DND-41 (cell line): ENCODE measurements around the gene ANKRD55.

Experiments
- ATAC-seq: fragments of 200-7000 bp; cut with Tn5 transposase; 3 replicates; pipeline ENCODE4 v1.9.1; 2021; ENCODE audit warnings: low read depth; ENCODE audit not compliant: insufficient read depth
- DNase-seq: peaks from one replicate; pipeline ENCODE4 v3.0.0-alpha.2; 2020
- H2AFZ ChIP-seq: 2 replicates; pipeline ENCODE4 v1.6.0; 2012; ENCODE audit warnings: low read depth, low read length
- H3K27ac ChIP-seq: 2 replicates; pipeline ENCODE4 v1.5.1; 2012; ENCODE audit warnings: low read length, inconsistent platforms
- H3K27me3 ChIP-seq: fragments of 200-600 bp; sonication (generic); 2 replicates; pipeline ENCODE4 v1.6.0; 2012; ENCODE audit warnings: low read length, mild to moderate bottlenecking, inconsistent platforms; ENCODE audit not compliant: insufficient read depth, poor library complexity
- H3K36me3 ChIP-seq: 2 replicates; pipeline ENCODE4 v1.5.1; 2012; ENCODE audit warnings: low read length, inconsistent platforms; ENCODE audit not compliant: insufficient read depth
- H3K4me1 ChIP-seq: 2 replicates; pipeline ENCODE4 v1.5.1; 2012; ENCODE audit warnings: mild to moderate bottlenecking, low read length; ENCODE audit not compliant: insufficient read depth
- H3K4me2 ChIP-seq: 2 replicates; pipeline ENCODE4 v1.6.0; 2012; ENCODE audit warnings: mild to moderate bottlenecking, moderate library complexity, low read length, inconsistent platforms; ENCODE audit not compliant: insufficient read depth
- H3K4me3 ChIP-seq, 2 experiments: fragments of 200-600 bp in 1 of 2; shearing (Covaris generic) in 1 of 2; 2 replicates each; pipeline ENCODE4 v1.5.1; 2012 to 2016; ENCODE audit warnings: inconsistent platforms in 2 of 2, low read length in 2 of 2, mild to moderate bottlenecking in 2 of 2, low read depth in 1 of 2, moderate library complexity in 1 of 2
- H3K79me2 ChIP-seq: 2 replicates; pipeline ENCODE4 v1.6.0; 2012; ENCODE audit warnings: low read length, inconsistent platforms; ENCODE audit not compliant: insufficient read depth
- H3K9ac ChIP-seq: 2 replicates; pipeline ENCODE4 v1.6.0; 2012; ENCODE audit warnings: low read depth, mild to moderate bottlenecking, inconsistent platforms, low read length, moderate library complexity
- H3K9me3 ChIP-seq: 2 replicates; pipeline ENCODE4 v1.5.1; 2012; ENCODE audit warnings: low read length, moderate library complexity, mild to moderate bottlenecking, inconsistent platforms; ENCODE audit not compliant: insufficient read depth, severe bottlenecking
- H4K20me1 ChIP-seq: 2 replicates; pipeline ENCODE4 v1.6.0; 2012; ENCODE audit warnings: low read length; ENCODE audit not compliant: insufficient read depth
- EZH2 ChIP-seq: IDR thresholded peaks from 3 replicates; pipeline ENCODE4 v1.6.1; 2012; ENCODE audit warnings: borderline replicate concordance, low read depth, mild to moderate bottlenecking, moderate library complexity, low read length, inconsistent platforms; ENCODE audit not compliant: severe bottlenecking
- TF ChIP-seq, protein P1 (sequence below): IDR thresholded peaks from 2 replicates; pipeline ENCODE4 v1.5.1; 2012; ENCODE audit warnings: borderline replicate concordance, low read length, moderate library complexity, mild to moderate bottlenecking; ENCODE audit not compliant: poor library complexity, severe bottlenecking; ENCODE audit errors: extremely low read depth

The ANKRD55 gene

GRCh38 chr5:56176155-56176798 is 56.9 kb downstream of the ANKRD55 start:
- Histone ChIP-seq H3K9ac (no peak overlapping the region), H3K4me2 (no peak overlapping the region), H3K27me3 (peaks cover 6% of the 10 kb centered on the region), H3K27ac (no peak overlapping the region), H3K79me2 (no peaks in the 10 kb centered on the region), H3K4me1 (no peaks in the 10 kb centered on the region), H3K9me3 (no peaks in the 10 kb centered on the region), H4K20me1 (no peaks in the 10 kb centered on the region), H3K36me3 (no peaks in the 10 kb centered on the region), H3K4me3 (no peak overlapping the region), H2AFZ (no peak overlapping the region)
- DNase-seq (no peak), ATAC-seq (no peak)
- no peak for TF ChIP-seq EZH2
- TF ChIP-seq, protein P1, sequence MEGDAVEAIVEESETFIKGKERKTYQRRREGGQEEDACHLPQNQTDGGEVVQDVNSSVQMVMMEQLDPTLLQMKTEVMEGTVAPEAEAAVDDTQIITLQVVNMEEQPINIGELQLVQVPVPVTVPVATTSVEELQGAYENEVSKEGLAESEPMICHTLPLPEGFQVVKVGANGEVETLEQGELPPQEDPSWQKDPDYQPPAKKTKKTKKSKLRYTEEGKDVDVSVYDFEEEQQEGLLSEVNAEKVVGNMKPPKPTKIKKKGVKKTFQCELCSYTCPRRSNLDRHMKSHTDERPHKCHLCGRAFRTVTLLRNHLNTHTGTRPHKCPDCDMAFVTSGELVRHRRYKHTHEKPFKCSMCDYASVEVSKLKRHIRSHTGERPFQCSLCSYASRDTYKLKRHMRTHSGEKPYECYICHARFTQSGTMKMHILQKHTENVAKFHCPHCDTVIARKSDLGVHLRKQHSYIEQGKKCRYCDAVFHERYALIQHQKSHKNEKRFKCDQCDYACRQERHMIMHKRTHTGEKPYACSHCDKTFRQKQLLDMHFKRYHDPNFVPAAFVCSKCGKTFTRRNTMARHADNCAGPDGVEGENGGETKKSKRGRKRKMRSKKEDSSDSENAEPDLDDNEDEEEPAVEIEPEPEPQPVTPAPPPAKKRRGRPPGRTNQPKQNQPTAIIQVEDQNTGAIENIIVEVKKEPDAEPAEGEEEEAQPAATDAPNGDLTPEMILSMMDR = no peak

DNA sequence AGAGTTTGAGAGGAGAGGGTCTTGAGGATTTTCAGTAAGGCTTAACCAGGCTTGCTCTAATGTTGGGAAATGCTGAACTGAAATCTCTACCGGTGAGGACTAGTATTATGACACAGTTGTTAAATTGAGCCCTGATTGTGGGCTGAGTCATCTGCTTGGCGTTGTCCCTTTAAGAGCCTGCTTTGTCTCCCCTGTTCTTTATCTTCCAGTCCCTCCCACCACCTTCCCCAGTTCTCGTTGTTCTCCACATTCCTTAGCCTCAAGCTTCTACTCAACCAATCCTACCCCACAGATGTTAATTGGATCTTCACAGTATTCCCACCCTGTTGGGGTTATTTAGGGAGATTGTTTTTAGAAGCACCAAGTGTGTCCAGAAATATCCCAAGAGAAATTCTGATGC is 57.6 kb downstream of the ANKRD55 start:
- no peak for DNase-seq
- Histone ChIP-seq H3K9me3 (no peaks in the 10 kb centered on the region), H3K27ac (no peak overlapping the region), H3K4me1 (no peaks in the 10 kb centered on the region), H4K20me1 (no peaks in the 10 kb centered on the region), H3K9ac (no peak overlapping the region), H3K36me3 (no peaks in the 10 kb centered on the region), H2AFZ (no peak overlapping the region), H3K4me2 (no peak overlapping the region), H3K27me3 (peaks cover 6% of the 10 kb centered on the region), H3K79me2 (no peaks in the 10 kb centered on the region), H3K4me3 (no peak overlapping the region)
- ATAC-seq = no peak
- TF ChIP-seq EZH2 = no peak
- TF ChIP-seq, protein P1 = no peak

DNA sequence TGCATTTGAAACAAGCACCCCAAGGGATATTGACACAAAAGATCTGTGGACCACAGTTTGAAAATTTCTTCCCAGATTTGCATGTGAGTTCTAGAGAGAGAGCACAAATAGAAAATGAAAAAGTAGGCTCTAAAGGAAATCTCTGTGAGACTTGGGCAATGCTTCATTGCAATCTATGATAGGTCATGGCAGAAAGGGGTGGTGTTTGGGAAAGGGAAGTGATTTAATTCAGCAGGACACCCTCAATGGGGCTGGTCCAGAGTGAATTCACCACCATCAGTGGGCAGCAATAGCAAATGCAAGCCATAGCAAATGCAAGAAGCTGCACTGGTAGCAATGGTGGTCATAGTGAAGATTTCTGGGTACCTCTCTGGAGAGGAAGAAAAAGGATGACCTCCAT is 58.1 kb downstream of the ANKRD55 start:
- no peak for ATAC-seq
- DNase-seq = no peak
- no peaks in the 10 kb centered on the region for H3K36me3 ChIP-seq
- H3K79me2 ChIP-seq = no peaks in the 10 kb centered on the region
- H3K4me2 ChIP-seq = no peak overlapping the region
- no peak overlapping the region for H3K9ac ChIP-seq
- H3K9me3 ChIP-seq = no peaks in the 10 kb centered on the region
- no peaks in the 10 kb centered on the region for H3K4me1 ChIP-seq
- no peaks in the 10 kb centered on the region for H4K20me1 ChIP-seq
- peaks cover 6% of the 10 kb centered on the region for H3K27me3 ChIP-seq
- H2AFZ ChIP-seq = no peak overlapping the region
- no peak overlapping the region for H3K27ac ChIP-seq
- no peak overlapping the region for H3K4me3 ChIP-seq
- TF ChIP-seq, protein P1 = no peak
- no peak for TF ChIP-seq EZH2
